Fibroblast of lung (primary cell): ENCODE data around the gene PCSK5. TPM values are rescaled to one million over a fixed set of nuclear protein-coding genes. Genes with fewer than 3 reads are reported as not detected.

Source experiments
- DNase-seq, 2 donors: peaks; one replicate each; pipeline versions ENCODE4 v3.0.0 to v3.0.0-alpha.2; 2010; ENCODE audit warnings: low read depth in 2 of 2
- H2AFZ ChIP-seq: 2 replicates; pipeline ENCODE4 v1.5.1; 2012; ENCODE audit warnings: low read length, control low read depth, inconsistent platforms
- H3K27ac ChIP-seq: 2 replicates; pipeline ENCODE4 v1.5.1; 2011; ENCODE audit warnings: low read length, control low read depth; ENCODE audit not compliant: insufficient read depth
- H3K27me3 ChIP-seq: 2 replicates; pipeline ENCODE4 v1.5.1; 2011; ENCODE audit warnings: mild to moderate bottlenecking, low read length; ENCODE audit not compliant: control insufficient read depth, insufficient read depth
- H3K36me3 ChIP-seq: 2 replicates; pipeline ENCODE4 v1.5.1; 2011; ENCODE audit warnings: low read length; ENCODE audit not compliant: control insufficient read depth, insufficient read depth
- H3K4me1 ChIP-seq: 2 replicates; pipeline ENCODE4 v1.5.1; 2011; ENCODE audit warnings: low read length; ENCODE audit not compliant: control insufficient read depth, insufficient read depth; ENCODE audit errors: extremely low read depth
- H3K4me2 ChIP-seq: 2 replicates; pipeline ENCODE4 v1.5.1; 2011; ENCODE audit warnings: low read length, control low read depth; ENCODE audit not compliant: insufficient read depth; ENCODE audit errors: extremely low read depth
- H3K4me3 ChIP-seq, 4 experiments: fragments of 200-600 bp in 1 of 4; sonication (generic) in 1 of 4; replicated peaks in 1 of 4; 2 replicates each; pipeline ENCODE4 v1.5.1; 2011 to 2016; ENCODE audit warnings: low read length in 4 of 4, low read depth in 3 of 4, mild to moderate bottlenecking in 3 of 4, control low read depth in 2 of 4, inconsistent platforms in 1 of 4, mixed read lengths in 1 of 4; ENCODE audit not compliant: insufficient read depth in 1 of 4; ENCODE audit errors: control extremely low read depth in 1 of 4
- H3K79me2 ChIP-seq: 2 replicates; pipeline ENCODE4 v1.5.1; 2012; ENCODE audit warnings: mild to moderate bottlenecking, low read length, inconsistent platforms; ENCODE audit not compliant: control insufficient read depth, insufficient read depth
- H3K9ac ChIP-seq: 2 replicates; pipeline ENCODE4 v1.5.1; 2011; ENCODE audit warnings: mild to moderate bottlenecking, low read length, control low read depth; ENCODE audit not compliant: insufficient read depth
- H3K9me3 ChIP-seq: 2 replicates; pipeline ENCODE4 v1.5.1; 2012; ENCODE audit warnings: low read depth, low read length; ENCODE audit not compliant: control insufficient read depth, insufficient read depth
- H4K20me1 ChIP-seq: 2 replicates; pipeline ENCODE4 v1.5.1; 2011; ENCODE audit warnings: low read length; ENCODE audit not compliant: control insufficient read depth, insufficient read depth; ENCODE audit errors: extremely low read depth
- CTCF ChIP-seq, 2 donors: IDR thresholded peaks in 1 of 2; conservative IDR thresholded peaks in 1 of 2; 1 replicate in 1 of 2; 2 replicates in 1 of 2; pipeline ENCODE4 v1.5.1; 2011 to 2012; ENCODE audit warnings: low read length in 2 of 2, control low read depth in 1 of 2, inconsistent platforms in 1 of 2, low read depth in 1 of 2, mild to moderate bottlenecking in 1 of 2
- EZH2 ChIP-seq: IDR thresholded peaks from 2 replicates; pipeline ENCODE4 v1.5.1; 2012; ENCODE audit warnings: low read length, control low read depth, mild to moderate bottlenecking; ENCODE audit errors: missing control alignments
- polyA plus RNA-seq, 2 donors: library from polyadenylated mRNA; depleted of rRNA in 1 of 2; stranded (reverse) in 1 of 2; unstranded in 1 of 2; fragments of >200 nt; gene quantifications; 2 replicates each; pipeline ENCODE4 v1.2.1, GENCODE V29; 2011 to 2012; ENCODE audit warnings: missing spikeins in 1 of 2
- total RNA-seq: library from RNA; depleted of rRNA; stranded (reverse); fragments of >200 nt; gene quantifications from 2 replicates; pipeline ENCODE4 v1.2.1, GENCODE V29; 2014

The PCSK5 gene
- total and polyA plus RNA-seq, 2 donors (not counting 1 experiment from before 2014, with no cell fraction given) = 3.1 to 4.8 TPM

- TF ChIP-seq EZH2 (no peak), CTCF (conservative IDR thresholded peaks at IDR 0.05 in 1 of 2, IDR thresholded peaks at IDR 0.05 in 1 of 2; ENCODE audit: low read depth in 1 of 2, low read length in 2 of 2) (no peak)
- Histone ChIP-seq H4K20me1 (no peaks in the 10 kb centered on the region), H3K27ac (no peak overlapping the region), H2AFZ (no peak overlapping the region), H3K79me2 (no peaks in the 10 kb centered on the region), H3K4me2 (no peak overlapping the region), H3K4me1 (no peaks in the 10 kb centered on the region), H3K9me3 (no peaks in the 10 kb centered on the region), H3K36me3 (no peaks in the 10 kb centered on the region), H3K4me3 (no peak overlapping the region), H3K27me3 (no peaks in the 10 kb centered on the region), H3K9ac (no peak overlapping the region)
- DNase-seq = no peak
These were observed 106.7 kb downstream of the PCSK5 start for GRCh38 chr9:75997206-75997605.

GRCh38 chr9:75998096-75998780 is 107.8 kb downstream of the PCSK5 start:
- no peaks in the 10 kb centered on the region for H3K36me3 ChIP-seq
- no peak for TF ChIP-seq CTCF (conservative IDR thresholded peaks at IDR 0.05 in 1 of 2, IDR thresholded peaks at IDR 0.05 in 1 of 2; ENCODE audit: low read depth in 1 of 2, low read length in 2 of 2)
- TF ChIP-seq EZH2 = no peak

GRCh38 chr9:76001459-76001858 is 111.0 kb downstream of the PCSK5 start:
- no peak for TF ChIP-seq CTCF (conservative IDR thresholded peaks at IDR 0.05 in 1 of 2, IDR thresholded peaks at IDR 0.05 in 1 of 2; ENCODE audit: low read depth in 1 of 2, low read length in 2 of 2)
- TF ChIP-seq EZH2 = no peak
- no peaks in the 10 kb centered on the region for H3K4me1 ChIP-seq
- no peak overlapping the region for H3K4me2 ChIP-seq
- no peaks in the 10 kb centered on the region for H4K20me1 ChIP-seq
- no peaks in the 10 kb centered on the region for H3K36me3 ChIP-seq
- no peak overlapping the region for H2AFZ ChIP-seq
- H3K9me3 ChIP-seq = no peaks in the 10 kb centered on the region
- DNase-seq = no peak
- H3K9ac ChIP-seq = no peak overlapping the region
- no peak overlapping the region for H3K27ac ChIP-seq
- no peak overlapping the region for H3K4me3 ChIP-seq
- no peaks in the 10 kb centered on the region for H3K79me2 ChIP-seq
- H3K27me3 ChIP-seq = no peaks in the 10 kb centered on the region

More at GRCh38 chr9:75998096-75998780, 107.8 kb downstream of the PCSK5 start:
- no peak overlapping the region for H2AFZ ChIP-seq
- H3K79me2 ChIP-seq = no peaks in the 10 kb centered on the region
- no peaks in the 10 kb centered on the region for H3K9me3 ChIP-seq
- H3K4me3 ChIP-seq = no peak overlapping the region
- H3K4me1 ChIP-seq = no peaks in the 10 kb centered on the region
- H4K20me1 ChIP-seq = no peaks in the 10 kb centered on the region
- H3K4me2 ChIP-seq = no peak overlapping the region
- H3K27ac ChIP-seq = no peak overlapping the region
- no peak overlapping the region for H3K9ac ChIP-seq
- no peaks in the 10 kb centered on the region for H3K27me3 ChIP-seq
- no peak for DNase-seq
